Hepatocyte (in vitro differentiated cells): ENCODE measurements around the gene C4orf50.

Experiments
- EZH2 ChIP-seq: fragments of 200-600 bp; sonication (generic); IDR thresholded peaks from 2 replicates; pipeline ENCODE4 v1.6.1; 2016; ENCODE audit warnings: antibody characterized with exemption, mild to moderate bottlenecking, borderline replicate concordance
- TF ChIP-seq, protein P1 (sequence below): fragments of 200-600 bp; sonication (generic); IDR thresholded peaks from 2 replicates; pipeline ENCODE4 v1.5.1; 2016; ENCODE audit warnings: antibody characterized with exemption, mild to moderate bottlenecking; ENCODE audit not compliant: poor library complexity

DNA sequence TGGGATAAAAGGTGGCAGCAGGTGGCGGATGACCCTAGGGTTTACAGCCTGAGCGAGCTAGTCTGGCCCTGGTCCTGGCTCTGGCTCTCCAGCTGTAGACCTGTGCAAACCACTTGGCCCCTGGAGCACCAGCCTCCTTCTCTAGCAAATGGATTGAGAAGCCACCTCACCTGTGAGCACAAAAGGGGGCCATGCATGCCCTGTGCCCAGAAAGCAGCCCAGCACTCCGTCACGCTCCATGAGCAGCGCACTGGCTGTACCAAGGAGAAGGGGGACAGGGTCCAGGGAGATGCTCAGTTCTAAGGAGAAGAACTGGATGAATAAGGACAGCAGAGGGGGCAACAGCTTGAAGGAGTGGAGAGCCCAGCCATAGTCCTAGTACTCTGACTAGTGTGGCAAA, 46.9 kb upstream of the C4orf50 start:
- TF ChIP-seq EZH2, result no peak
- TF ChIP-seq, protein P1, sequence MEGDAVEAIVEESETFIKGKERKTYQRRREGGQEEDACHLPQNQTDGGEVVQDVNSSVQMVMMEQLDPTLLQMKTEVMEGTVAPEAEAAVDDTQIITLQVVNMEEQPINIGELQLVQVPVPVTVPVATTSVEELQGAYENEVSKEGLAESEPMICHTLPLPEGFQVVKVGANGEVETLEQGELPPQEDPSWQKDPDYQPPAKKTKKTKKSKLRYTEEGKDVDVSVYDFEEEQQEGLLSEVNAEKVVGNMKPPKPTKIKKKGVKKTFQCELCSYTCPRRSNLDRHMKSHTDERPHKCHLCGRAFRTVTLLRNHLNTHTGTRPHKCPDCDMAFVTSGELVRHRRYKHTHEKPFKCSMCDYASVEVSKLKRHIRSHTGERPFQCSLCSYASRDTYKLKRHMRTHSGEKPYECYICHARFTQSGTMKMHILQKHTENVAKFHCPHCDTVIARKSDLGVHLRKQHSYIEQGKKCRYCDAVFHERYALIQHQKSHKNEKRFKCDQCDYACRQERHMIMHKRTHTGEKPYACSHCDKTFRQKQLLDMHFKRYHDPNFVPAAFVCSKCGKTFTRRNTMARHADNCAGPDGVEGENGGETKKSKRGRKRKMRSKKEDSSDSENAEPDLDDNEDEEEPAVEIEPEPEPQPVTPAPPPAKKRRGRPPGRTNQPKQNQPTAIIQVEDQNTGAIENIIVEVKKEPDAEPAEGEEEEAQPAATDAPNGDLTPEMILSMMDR, result no peak
